Activated CD8-positive, alpha-beta memory T cell treated with anti-CD3 and anti-CD28 coated beads, Interleukin-2, amount 50 U/mL, for 1 hour (primary cell): ENCODE data around the gene ODF2.
"Not testable (repeated sequence)": the region's sequence is repeated elsewhere in the genome, so short reads cannot be mapped to it uniquely, and the experiment has no call there.

ENCODE experiments used
- DNase-seq: peaks from one replicate; pipeline ENCODE4 v3.0.0-alpha.2; 2020; ENCODE audit errors: extremely low read depth

Gene ODF2

DNA sequence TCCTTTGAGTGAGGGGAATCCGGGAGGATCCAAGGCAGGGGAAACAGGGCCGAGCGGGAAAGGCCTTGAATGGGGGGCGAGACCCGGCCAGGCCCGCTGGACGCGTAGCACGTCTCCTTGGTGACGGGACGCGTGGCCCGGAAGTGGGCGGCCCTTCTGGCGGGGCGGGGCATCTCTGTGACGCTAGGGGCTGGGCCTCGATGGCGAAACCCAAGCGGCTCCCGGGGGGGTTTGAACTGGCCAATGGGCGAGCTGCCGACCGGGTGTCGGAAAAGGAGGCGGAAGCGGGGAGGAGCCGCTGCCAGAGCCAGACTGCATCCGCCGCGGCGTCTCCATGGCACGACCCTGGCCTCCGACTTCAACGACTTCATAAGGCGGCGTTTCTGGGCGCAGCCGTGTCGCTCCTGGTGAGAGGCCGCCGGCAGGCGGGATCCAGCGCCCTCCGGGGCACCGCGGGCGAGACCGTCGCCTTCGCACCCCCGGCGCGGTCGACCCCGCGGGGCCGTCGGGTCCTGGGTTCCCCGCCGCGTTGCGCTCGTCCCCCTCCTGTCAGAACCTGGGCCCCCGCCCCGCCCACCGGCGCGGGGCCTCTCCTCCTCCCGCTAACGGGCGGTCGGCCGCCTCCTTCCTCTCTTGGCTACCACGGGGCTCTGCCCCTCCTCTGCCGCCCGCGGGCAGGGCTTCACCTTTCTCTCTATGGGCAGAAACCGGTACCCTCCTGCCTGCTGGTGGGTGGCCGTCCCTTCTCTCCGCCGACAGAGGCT, at the start of gene ODF2:
ODF2 (plus strand) TSS at position 158 of the 764 bp plus-strand sequence; CDS start at position 244, 86 bp downstream.
- peak; percentile 94 for DNase-seq

DNA sequence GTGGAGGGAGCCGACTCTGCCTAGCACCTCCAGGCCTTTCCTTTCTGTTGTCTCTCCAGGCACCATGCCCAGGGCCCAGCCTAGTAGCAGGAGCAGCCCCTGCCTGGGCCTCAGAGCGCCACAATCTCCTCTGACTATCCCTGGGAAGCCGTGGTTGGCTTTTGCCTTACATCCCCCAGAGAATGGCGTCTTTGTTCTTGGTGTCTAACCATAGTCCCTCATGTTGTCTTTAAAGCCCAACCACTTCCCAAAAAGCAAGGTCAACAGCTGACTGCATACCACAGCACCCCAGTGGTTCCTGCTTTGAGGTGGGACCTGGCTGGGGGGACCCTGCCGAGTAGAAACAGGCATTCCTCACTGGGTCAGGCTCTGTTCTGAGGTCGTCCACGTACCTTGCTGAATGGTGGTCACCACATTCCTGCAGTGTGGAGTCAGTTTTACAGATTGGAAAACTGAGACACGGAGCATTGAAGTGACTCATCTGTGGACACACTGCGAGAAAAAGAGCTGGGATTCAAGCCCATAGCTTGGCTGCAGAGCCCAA, 48.9 kb upstream of the ODF2 start:
- DNase-seq = no peak

DNA sequence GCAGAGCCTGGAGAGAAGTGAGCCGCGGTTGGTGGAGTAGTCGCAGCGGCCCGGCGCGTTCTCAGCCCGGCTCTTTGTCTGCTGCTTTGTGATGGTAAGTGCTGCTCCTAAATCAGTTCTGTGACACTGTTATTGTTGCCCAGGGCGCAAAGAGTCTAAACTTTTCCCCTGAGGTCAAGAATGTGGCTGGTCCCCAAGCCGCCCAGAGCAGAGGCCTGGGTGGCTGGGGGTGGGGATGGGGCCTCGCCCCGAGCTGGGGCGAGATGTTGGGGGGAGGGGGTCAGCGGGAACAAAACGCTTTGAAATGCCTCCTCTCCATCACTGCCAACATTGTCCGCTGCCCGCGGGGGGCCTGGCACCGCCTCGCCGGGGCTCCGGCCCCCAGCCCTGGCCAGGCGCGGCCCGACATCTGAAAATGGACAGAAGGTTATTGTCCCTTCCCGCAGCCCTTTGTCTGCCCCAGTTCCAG, 46.8 kb upstream of the ODF2 start:
- no peak for DNase-seq

DNA sequence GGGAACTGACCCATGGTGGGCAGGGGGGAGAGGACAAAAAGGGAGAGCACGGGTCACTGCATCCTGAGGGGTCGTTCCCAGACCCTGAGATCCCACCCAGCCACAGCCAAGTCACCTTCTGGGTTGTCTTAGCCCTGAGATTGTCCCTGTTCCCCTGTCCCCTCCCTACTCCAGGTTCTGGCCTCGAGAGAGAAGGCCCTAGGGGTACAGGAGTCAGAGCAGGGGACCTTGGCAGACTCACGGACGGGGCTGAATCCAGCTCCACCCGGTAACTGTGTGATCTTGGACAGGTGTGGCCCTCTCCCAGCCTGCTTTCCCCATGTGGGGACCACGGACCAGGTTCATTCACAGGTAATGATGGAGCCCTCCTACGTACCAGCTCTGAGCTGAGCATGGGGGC, 46.4 kb upstream of the ODF2 start:
- DNase-seq = no peak

DNA sequence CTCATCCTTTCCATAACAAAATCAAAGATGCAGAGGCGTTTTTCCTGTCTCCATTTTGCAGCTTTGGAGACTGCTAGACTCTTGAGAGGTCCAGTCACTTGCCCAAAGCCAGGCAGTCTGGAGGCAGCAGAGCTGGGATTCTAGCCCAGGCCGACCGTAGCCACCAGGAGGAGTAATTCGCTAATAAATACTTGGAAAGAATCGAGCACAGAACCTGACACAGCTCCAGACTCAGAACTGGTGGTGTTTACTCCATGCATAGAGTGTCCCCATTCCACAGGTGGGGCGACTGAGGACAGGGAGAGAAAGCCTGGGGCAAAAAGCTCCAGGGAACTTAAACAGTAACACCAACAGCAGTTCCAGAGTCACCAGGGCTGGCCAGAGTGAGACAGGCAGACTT, 45.8 kb upstream of the ODF2 start:
- DNase-seq = no peak

DNA sequence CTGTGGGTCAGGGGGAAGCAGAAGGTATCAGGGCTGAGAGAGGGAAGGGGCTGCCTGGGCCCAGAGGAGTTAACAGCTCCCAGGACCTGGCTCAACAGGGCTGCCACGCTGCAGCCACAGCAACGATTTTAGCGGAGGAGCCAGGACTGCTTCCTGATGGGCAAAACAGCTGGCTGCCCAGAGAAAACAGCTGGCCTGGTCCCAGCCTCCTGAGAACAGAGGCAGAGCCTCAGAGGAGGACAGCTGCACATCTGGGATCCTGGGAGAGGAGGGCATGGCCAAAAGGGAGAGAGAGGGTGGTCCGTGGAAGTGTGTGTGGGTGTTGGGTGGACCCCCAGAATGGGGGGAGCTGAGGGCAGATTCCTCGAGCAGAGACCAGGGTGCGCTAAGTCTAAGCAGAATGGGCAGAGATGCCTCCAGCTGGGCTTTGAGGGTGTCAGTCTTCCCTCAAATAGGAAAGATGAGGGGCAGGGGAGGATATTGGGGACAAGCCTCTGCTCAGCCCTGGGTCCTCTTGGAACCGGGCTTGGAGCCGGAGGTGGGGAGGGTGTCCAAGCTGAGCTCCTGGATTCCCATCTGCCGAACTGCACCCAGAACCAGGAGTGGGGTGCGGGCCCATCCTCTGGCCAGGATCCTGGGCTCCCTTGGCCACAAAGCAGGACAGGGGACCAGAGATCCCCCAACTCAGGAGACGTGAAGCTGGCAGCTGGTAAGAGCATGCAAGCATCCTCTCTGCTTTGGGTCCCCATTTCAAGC, 44.3 kb upstream of the ODF2 start:
- no peak for DNase-seq

DNA sequence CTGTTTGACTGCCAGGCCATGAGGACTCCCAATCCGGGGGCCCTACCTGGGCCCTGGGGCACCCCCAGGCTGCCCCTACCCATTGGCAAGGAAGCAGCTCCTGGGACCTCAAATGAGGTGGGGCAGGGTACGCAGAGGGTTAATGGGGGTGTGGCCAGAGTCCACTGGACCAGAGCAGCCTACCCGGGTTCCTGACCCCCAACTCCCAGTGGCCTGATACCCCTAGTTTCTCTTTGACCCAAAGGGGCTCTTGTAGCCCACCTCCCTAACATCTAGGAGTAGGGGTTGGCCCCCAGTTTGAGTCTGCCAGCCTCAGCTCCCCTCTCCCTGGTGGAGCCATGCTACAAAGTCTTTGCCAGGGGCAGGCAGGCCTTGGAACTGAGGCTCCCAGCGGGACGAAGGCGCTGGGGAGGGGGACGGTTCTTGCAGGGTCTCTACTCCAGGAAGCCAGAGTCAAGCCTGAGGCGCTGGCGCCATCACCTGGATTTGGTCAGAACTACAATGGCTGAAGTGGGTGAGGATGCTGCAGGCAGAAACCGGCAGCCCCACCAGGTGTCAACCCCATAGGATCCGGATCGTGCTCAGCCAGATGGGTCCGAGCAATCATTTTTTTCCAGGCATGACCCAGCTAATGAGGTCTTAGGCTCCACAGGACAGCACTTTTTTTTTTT, 43.6 kb upstream of the ODF2 start:
- no peak for DNase-seq

DNA sequence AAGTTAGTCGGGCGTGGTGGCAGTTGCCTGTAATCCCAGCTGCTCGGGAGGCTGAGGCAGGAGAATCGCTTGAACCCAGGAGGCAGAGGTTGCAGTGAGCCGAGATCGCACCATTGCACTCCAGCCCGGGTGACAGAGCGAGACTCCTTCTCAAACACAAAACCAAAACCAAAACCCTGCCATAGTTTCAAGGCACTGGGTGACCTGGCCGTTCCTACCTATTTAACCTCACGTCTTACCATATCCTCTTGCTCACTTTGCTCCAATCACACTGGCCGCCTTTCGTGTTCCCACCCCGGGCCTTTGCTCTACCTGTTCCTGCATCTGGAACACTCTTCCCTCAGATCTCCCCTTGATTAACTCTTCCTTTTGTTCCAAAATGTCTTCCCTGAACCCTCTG, 42.1 kb upstream of the ODF2 start:
- DNase-seq = not testable (repeated sequence)

DNA sequence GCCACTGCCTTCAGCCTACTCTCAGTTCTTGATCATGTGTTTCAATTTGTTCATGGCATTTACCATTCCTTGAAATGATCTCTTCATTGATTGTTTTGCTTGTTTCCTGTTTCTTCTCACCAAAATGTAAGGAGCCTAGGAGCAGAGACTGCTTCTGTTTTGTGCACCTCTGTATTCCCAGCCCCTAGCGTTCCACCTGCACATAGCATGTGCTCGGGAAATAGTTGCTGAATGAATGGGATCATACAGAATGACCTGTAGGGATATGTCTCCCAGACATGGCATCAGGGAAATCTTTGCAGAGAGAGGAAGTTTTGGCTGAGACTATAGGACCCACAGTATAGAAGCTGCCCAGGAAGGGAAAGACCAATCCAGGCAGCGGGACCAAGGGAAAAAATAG, 41.3 kb upstream of the ODF2 start:
- DNase-seq = no peak

DNA sequence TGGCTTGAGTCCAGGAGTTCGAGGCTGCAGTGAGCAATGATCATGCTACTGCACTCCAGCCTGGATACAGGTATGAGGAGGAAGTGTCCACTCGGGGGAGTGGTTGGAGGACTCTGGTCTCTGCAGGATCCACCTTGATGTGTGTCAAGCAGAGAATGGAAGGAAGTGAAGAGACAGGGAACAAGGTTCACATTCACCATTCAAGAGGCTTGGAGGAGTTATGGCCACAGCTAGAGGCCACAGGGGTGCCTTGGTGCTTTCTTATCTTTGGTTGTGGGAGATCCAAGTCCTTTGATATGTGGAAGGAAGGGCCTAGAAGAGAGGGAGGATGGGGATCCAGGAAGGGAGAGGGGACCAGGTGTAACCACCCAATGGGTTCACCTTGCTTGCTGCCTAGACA, 40.5 kb upstream of the ODF2 start:
- DNase-seq = no peak

DNA sequence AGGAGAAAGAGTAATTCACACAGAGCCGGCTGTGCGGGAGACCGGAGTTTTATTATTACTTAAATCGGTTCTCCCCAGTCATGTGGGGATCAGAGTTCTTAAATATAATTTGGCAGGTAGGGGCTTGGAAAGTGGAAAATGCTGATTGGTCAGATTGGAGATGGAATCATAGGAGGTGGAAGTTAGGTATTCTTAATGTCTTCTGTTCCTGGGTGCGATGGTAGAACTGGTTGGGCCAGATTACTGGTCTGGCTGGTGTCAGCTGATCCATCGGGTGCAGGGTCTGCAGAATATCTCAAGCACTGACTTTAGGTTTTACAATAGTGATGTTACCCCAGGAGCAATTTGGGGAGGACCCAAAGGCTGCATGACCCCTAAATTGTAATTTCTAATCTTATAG, 39.8 kb upstream of the ODF2 start:
- no peak for DNase-seq

DNA sequence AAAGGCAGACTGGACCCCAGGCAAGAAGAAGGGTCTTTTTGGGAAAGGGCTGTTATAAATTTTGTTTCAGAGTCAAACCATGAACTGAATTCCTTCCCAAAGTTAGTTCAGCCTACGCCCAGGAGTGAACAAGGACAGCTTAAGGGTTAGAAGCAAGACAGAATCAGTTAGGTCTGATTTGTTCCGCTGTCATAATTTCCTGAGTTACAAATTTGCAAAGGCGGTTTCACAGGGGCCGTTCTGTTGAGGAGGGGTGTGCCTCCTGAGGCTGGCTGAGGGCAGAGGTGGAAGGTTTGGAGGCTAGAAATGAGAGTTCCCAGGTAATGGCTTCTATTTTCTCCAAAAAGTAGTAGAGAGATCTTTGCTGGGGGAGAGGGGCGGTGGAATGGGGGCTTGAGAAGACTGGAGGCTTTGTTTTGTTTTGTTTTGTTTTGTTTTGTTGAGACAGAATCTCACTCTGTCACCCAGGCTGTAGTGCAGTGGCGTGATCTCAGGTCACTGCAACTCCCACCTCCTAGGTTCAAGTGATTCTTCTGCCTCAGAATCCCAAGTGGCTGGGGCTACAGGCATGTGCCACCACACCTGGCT, 39.3 kb upstream of the ODF2 start:
- no peak for DNase-seq

DNA sequence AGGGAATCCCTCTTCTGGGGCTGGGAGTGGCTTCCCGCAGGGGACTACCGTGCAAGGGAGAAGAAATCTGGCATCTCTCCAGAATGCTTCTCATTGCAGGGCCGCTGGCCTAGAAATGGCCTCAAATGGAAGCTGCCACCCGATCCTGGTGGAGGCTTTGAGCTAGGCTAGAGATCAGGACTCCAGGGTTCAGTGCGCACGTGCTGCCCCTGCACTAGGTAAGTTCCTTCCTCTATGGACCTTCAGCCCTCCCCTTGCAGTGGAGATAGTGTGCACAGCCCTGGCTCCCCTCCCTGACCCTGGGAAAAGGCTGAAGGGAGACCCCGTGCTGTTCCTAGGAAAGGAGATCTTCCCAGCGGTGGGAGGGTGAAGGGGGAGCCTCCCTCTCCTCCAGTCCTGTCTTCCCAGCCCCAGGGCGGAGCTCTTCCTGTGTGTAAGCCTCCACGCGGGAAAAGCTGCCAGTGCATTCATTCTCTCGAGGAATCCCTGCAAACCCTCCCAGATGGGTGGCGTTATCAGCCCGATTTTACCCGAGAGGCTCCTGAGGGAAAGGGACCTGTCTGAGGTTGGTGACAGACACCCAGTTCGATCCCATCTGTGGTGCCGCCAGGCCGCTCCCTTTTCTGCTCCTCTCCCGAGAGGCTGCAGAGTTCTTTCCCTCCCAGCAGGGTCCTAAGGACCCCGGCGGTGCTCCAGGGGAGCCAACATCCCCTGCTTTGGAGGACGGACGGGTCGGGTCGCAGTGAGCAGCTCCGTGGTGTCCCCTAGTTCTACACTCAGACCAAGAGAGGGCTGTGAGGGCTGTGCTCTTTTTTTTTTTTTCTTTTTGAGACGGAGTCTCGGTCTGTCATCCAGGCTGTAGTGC, 36.5 kb upstream of the ODF2 start:
- DNase-seq = no peak

DNA sequence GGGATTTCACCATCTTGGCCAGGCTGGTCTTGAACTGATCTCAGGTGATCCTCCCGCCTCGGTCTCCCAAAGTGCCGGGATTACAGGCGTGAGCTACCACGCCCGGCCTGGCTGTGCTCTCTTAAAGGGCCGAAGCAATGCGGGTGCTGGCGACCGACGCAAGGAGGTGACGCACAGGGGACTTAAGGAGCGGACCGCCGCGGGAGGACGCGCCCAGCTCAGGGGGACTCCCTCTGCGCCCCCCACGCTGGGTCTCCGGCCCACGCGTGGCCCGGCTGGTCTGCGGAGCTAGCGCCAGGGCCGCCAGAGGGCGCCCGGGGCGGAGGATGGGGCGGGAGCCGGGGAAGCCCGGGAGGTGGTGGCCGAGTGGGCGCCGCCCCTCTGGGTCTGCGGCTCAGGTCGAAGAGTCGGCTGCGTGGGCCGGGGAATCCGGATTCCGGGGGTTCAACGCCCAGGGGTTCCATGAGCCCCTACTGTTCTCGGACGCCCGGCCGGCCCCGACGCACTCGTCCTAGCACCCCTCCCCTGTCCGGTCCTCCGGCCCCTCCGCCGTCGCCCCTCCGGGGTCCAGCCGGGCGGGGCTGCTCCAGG, 35.7 kb upstream of the ODF2 start:
- DNase-seq = no peak

DNA sequence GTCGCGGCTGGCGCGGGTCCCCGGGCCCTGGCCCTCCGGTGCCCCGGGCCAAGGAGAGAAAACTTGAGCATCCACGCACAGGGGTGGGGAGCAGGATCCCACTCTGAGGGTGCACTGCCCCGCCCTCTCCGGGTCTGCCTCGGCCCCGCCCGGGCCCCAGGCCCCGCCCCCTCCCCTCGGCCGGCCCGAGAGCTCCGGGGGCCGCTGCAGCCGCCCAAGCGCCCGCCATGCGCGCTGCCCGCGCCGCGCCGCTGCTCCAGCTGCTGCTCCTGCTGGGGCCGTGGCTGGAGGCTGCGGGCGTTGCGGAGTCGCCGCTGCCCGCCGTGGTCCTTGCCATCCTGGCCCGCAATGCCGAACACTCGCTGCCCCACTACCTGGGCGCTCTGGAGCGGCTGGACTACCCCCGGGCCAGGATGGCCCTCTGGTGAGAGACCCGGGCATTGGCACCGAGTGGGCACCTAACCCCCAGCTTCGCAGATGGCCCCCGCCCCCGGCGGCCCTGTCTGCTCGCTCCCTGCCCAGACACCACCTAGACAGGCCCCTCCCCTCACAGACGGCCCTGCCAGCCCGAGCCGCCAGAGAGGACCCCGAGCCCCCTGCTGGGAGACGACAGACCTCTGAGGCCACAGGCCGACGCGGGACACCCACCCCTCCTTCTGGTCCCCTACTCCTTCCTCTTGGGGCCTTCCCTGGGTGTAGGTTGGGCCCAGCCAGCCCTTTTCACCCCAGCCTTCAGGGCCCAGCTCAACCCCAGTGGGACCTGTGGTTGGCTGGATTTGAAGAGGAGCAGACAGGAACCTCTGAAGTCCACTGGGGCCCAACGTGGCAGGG, 34.9 kb upstream of the ODF2 start, which contains the start of gene CERCAM:
CERCAM (plus strand) TSS at position 207 of the 831 bp plus-strand sequence; CDS start at position 228, 21 bp downstream.
- no peak for DNase-seq

DNA sequence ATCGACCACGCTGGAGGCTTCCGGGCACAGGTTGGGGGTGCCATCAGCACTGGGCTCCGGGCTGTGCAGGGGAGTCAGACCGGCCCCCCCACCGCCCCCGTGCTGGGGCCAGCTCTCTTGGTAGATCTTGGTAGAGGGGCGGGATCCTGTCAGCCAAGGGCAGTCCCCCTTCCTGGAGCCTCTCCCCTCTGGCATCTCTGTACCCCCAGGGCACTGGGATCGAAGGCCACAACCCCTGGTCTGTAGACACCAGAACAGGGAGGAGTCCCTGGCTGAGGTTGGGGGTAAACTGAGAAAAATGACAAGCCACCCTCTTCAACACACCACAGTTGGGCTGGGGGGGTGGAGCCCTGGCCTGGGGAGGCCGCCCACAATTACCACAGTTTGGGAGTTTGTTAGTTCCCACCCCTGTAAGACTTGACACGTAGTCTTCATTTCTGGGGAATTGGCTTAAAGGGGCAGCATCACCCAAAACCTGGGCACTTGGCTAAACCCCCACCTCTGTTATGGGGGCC, 34.3 kb upstream of the ODF2 start:
- DNase-seq = no peak

DNA sequence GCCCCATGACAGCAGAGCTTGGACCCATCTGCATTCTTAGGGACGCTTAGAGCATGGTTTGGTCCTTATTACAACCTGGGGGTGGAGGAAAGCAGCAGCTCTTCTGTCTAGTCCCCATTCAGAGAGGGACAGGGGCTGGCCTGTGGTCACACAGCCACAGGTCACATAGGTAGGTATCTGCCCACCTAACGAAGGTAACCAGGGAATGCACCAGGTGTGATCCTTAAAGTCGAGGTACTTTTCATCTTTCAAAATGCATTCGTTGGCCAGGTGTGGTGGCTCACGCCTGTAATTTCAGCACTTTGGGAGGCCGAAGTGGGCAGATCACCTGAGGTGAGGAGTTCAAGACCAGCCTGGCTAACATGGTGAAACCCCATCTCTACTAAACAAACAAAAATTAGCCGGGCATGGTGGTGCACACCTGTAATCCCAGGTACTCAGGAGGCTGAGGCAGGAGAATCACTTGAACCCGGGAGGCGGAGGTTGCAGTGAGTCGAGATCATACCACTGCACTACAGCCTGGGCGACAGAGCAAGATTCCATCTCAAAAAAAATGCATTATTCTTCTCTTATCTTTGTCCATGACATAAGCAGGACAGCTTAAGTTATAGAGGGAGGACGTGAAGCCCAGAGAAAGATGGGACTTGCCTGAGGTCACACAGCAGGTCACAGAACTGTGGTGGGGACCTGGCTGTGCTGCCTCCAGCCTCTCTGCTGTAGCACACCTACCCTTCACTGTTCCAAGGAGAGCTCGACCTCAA, 33.6 kb upstream of the ODF2 start:
- DNase-seq = not testable (repeated sequence)

DNA sequence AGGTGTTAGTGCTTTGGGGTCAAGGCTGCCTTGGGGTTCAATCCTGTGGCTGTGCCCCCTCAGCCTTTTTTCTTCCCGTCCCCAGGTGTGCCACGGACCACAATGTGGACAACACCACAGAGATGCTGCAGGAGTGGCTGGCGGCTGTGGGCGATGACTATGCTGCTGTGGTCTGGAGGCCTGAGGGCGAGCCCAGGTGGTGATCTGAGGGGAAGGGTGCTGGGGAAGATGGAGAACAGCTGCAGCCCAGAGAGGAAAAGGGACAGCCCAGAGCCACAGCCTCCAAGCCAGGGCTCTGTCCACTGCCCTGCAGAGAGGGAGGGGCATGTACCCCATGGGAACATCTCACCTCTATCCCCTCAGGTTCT, 33.0 kb upstream of the ODF2 start:
- DNase-seq = no peak

DNA sequence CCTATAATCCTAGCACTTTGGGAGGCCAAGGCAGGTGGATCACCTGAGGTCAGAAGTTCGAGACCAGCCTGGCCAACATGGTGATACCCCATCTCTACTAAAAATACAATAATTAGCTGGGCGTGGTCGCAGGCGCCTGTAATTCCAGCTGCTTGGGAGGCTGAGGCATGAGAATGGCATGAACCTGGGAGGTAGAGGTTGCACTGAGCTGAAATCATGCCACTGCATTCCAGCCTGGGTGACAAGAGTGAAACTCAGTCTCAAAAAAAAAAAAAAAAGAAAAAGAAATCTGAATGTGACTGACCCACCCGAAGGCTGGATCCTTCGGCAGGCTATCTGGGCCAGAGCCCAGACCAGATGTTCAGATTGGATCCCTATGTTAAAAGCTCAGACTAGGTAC, 32.5 kb upstream of the ODF2 start:
- DNase-seq = not testable (repeated sequence)
